HG03469 (cell line): ENCODE measurements around the gene COBL.

Experiments
- ATAC-seq: cut with Tn5 transposase; IDR thresholded peaks from one replicate; pipeline ENCODE4 v1.9.1; 2021; ENCODE audit warnings: mild to moderate bottlenecking, moderate library complexity, moderate number of reproducible peaks; ENCODE audit not compliant: unreplicated experiment

Gene COBL

GRCh38 chr7:51029701-51030191 is 286.9 kb downstream of the COBL start:
- ATAC-seq, result no peak

- ATAC-seq, result no peak
Measured at GRCh38 chr7:51029131-51029530, 287.5 kb downstream of the COBL start.

DNA sequence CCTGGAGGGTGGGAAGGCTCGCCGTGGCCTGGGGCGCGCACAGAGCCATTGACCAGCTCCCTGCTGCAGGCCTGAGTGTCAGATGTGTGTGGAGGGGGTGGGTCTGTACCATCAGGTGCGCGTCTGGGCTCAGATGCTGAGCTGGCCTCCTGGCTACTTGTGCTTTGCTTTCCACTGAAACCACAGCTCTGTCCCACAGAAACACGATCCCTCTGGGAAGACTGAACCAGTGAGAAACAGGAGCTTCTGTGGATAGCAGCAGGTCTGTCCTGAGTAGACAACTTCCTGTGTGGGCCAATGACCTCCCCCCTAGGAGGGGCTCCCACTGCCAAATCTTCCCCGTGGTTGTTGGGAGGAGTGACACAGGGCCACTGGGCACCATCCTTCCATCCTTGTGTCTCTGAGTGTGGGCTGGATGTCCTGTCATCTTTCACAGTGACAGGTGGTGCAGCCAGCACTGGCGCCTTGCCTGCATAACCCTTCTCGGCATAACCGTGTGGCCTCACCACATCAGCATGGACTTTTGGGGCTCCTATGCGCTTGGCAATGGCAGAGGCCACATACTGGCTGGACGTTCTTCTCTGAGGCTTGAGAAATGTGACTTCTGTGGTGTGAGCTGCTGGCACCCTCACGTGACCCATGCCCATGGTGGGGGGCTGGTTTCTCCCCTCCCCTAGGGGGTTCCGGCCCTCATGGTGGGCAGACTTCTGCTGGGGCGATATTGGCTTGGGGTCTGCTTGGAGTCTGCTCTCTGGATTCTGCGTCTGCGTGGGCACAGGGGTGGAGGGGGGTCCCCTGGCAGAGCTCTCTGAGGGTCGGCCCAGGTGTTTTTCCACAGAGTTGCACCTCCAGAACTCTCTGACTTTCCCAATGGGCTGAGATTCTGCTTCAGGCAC is 288.4 kb downstream of the COBL start:
- ATAC-seq, result no peak

GRCh38 chr7:51027106-51027934 is 289.3 kb downstream of the COBL start:
- ATAC-seq, result no peak

GRCh38 chr7:51026341-51026740 is 290.3 kb downstream of the COBL start:
- no peak for ATAC-seq

GRCh38 chr7:51025668-51026067 is 290.9 kb downstream of the COBL start:
- no peak for ATAC-seq

- no peak for ATAC-seq
Measured at GRCh38 chr7:51024867-51025266, 291.7 kb downstream of the COBL start.

GRCh38 chr7:51023547-51023946 is 293.1 kb downstream of the COBL start:
- ATAC-seq, result no peak

DNA sequence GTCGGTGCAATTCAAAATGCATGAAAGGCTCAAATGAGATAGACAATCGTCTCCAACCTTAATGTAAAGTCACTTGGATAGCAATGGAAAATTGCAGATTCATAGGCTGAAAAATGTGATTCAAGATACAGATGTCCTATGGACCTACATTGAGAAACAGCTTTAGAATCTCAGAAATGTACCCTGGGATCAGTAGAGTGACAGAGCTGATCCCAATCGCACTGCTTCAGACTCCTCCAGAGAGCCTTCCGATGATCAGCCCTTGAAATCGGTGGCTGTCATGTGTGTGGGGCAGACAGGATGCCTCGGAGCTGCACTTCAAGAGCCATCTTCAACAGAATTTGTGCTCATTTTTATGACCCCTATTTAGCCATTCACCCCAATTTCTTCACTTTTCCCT is 293.8 kb downstream of the COBL start:
- ATAC-seq, result no peak

GRCh38 chr7:51021906-51022570 is 294.6 kb downstream of the COBL start:
- ATAC-seq, result no peak

DNA sequence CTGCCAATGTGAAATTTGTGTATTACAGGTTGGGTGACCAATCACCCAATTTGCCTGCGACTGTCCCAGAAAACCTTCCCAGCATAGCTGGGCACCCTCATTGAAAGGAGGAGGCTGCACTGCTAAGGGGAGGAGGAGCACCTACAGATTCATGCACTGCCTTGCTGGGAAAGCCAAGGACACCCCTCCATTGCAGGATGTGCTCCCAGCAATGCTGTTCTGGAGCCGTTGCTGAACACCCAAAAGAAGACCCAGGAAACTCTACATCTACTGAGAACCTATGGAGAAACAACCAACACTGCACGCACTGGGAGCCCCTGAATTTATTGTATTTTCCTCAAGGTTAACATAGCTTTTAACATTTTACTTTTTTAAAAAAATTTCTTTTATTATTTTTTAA is 295.7 kb downstream of the COBL start:
- ATAC-seq, result no peak

DNA sequence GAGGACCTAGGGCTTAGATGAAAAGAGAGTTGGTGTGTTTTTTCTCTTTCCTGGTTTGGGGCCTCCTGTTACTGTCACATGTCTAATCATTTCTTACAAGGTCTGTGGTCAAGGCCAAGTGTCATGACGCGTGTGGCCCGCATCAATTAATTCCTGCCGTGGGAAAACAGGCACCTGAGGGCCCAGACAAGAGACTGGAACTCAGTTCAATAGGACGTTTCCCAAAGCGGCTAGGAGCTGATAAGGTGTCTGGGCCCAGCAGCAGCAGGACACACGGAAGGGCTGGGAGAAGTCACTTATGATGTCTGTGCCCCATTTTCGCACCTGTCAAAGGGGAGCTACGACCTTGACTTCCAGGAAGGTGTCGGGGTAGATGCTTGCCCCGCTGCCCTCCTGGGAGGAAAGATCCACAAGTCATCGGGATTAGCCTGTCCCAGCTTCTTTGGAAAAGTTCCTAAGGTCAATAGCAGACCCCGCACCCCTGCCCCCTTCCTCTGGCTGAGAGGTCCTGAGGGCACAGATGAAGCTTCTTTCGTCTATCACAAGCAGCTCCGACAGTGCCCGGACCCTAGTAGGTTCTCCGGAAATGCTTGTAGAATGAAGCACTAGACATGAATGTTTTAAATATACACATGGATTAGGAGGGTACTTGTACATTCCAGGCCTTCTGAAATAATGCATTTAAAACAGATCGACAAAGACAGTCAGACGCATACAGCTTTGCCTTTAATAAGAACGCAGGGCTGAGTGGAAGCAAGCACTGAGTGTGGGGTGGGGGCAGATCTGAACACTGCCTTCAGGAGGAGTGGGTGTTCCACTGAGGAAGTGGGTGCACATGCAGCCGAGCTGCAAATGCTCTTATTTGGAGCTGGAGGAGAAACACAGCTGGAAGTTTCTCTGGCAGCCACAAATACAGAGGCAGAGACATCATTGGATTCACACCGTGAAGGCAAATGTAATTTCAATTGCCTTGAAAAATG is 296.4 kb downstream of the COBL start:
- no peak for ATAC-seq

DNA sequence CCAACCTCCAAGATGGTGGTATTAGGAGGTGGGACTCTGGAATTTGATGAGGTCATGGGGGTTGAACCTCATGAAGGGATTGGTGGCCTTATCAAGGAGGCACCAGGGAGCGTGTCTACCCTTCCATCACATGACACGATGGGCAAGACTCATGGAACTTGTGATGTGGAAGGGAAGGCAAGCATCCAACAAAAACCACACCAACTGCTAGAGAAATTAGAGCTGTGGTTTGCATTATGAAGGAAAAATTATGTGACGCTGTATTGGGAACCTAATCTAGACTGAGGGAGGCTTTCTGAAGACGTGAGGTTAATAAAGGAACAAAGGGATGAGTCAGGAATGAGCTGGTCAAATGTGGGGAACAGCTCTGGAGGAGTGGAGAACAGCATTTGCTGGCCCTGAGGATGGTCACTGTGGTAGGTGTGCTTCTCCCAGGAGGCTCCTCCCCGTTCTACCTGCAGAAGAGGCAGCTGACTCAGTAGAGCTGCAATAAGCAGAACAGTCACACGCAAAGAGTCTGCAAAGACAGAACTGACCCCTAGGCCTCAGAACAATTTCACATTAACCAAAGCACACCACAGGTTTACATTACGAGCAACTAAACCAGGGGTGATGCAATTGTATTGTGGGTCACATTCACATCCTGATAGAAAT is 297.3 kb downstream of the COBL start:
- ATAC-seq, result no peak

DNA sequence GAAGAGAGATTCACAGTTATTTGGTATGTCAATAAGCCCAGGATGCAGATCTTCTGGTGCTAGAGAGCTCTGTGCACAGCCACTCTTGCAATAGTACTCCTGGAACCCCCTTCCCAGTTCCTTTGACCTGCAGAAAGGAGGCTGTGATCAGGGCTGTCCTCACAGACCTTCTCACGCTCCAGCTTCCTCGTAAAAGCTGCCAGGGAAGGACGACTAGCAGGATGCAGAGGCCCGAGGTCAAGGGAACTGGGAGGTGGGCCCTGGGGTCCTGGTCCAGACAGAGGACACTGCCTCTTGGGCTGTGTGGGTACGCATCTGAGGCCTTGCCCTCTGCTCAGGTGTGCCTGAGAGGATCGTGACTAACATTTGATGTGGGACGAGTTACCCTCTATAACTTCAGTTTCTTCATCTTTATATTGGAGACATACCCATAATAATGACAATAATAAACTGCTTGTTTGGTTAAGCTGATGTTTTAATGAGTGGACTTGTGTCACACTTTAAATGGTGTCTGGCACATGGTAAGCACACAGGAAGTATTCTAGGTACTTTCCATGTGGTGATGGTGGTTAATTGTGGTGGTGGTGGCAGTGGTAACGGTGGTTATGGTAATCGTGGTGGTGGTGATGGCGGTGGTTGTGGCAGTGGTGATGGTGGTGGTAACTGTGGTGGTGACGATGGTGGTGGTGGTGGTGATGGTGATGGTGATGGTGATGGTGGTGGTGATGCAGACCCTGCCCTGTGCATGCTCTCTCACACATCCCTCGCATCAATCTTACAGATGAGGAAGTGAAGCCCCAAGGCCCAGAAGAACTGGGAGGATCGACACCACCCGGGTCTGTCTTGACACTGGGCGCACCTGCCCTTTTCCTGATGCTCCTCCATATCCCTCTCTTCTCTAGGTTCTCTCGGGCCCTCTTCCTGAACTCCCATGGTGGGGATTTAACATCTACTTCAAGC is 298.8 kb downstream of the COBL start:
- ATAC-seq, result no peak

GRCh38 chr7:51016546-51016945 is 300.1 kb downstream of the COBL start:
- no peak for ATAC-seq

DNA sequence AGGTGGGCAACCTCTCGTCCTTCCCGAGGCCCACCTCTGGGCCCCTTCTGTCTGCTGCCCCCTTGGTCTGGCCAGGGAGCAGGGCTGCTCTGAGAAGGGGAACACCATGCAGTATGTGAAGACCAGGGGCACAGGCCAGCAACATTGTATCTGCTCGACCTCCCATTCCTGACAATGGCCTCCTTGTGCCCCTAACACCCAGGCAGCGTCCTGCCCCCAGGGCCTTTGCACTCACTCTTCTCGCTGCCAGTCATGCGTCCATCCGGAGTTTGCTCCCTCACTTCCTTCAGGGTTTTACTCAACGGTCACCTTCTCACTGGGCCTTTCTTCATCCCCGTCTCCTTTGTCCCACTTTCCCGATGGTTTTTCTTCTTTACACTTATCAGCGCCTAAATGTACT is 301.0 kb downstream of the COBL start:
- no peak for ATAC-seq

- no peak for ATAC-seq
Measured at GRCh38 chr7:51014811-51015210, 301.8 kb downstream of the COBL start.

DNA sequence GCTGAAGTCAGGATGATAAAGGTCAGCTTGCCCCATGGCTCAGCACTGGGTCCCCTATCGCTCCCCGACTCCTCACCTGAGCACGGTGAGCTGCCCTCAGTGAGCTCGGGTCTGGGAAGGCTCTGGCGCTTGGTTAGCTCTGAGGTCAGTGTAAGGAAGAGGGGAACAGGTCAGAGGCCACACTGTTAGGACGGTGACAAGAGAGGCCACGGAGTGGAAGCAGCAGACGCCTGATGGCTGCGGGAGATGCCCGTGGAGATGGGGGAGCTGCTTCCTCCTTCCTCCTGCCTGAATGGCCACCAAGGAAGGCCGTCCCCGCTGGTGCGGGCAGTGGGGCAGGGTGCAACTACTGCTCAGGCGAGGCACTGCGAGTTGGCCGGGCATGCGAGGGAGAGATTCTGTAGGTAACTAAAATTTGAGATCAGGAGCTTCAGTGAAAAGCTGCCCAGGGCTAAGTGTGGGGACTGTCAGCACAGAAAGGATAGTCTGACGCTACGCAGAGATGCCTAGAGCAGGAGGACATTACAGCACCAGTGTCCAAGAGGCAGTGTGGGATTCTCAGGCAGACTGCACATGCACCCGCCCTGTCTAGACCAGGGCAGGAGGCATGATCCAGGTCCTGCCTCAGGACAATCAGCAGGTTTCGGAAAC is 302.6 kb downstream of the COBL start:
- ATAC-seq, result no peak
